Mucosa of stomach (tissue), 1 donor: Measurements from ENCODE around the gene KDM6B.

ENCODE experiments used
- H3K27me3 ChIP-seq: one replicate; pipeline ENCODE4 v1.7.0; 2013; ENCODE audit warnings: mild to moderate bottlenecking, low read length; ENCODE audit not compliant: control insufficient read depth, insufficient read depth
- H3K36me3 ChIP-seq: one replicate; pipeline ENCODE4 v1.7.0; 2013; ENCODE audit warnings: low read length; ENCODE audit not compliant: control insufficient read depth, insufficient read depth
- H3K4me1 ChIP-seq: one replicate; pipeline ENCODE4 v1.7.0; 2013; ENCODE audit warnings: mild to moderate bottlenecking, low read length; ENCODE audit not compliant: control insufficient read depth, insufficient read depth
- H3K4me3 ChIP-seq: one replicate; pipeline ENCODE4 v1.7.0; 2013; ENCODE audit warnings: low read length
- H3K9ac ChIP-seq: one replicate; pipeline ENCODE4 v1.7.0; 2013; ENCODE audit warnings: mild to moderate bottlenecking, low read length, moderate library complexity
- H3K9me3 ChIP-seq: one replicate; pipeline ENCODE4 v1.7.0; 2013; ENCODE audit warnings: mild to moderate bottlenecking, low read length, moderate library complexity; ENCODE audit not compliant: control insufficient read depth
- donor health status: Pancreatic carcinoma.

KDM6B gene

DNA sequence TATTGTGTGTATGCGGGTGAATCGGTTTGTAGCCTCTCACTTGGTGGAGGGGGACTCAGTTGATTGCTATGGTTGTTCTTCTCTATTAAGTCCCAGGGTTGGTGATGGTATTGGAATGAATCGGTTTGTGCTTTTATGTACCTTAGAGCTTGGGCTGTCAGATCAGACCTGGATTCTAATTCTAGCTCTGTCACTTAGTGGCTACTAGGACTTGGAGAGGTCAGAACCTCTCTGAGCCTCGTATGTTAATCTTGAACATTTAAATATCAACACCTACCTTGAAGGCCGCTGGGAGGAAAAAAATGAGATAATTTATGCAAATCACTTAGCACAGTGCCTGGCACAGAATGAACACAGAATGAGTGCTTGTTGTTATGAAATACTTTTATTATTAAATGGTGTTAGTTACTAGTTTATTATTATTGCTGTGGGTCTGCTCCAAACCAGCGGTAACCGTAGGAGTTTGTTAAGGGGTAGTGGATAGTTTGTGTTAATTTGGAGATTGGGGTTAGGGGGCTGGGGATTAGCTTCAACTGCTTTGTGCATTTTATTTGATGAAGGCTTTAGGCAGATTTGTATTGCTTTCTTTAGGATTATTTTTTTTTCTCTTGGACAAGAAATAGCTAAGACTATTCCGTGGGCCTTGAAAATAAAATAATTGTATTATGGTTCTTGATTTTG, 3.5 kb downstream of the KDM6B start:
- H3K4me3 ChIP-seq, result peak overlapping the region; percentile 78
- no peaks in the 10 kb centered on the region for H3K36me3 ChIP-seq
- H3K4me1 ChIP-seq, result peaks cover 41% of the 10 kb centered on the region
- peaks cover 5% of the 10 kb centered on the region for H3K27me3 ChIP-seq
- no peaks in the 10 kb centered on the region for H3K9me3 ChIP-seq
- peak overlapping the region; percentile 90 for H3K9ac ChIP-seq

DNA sequence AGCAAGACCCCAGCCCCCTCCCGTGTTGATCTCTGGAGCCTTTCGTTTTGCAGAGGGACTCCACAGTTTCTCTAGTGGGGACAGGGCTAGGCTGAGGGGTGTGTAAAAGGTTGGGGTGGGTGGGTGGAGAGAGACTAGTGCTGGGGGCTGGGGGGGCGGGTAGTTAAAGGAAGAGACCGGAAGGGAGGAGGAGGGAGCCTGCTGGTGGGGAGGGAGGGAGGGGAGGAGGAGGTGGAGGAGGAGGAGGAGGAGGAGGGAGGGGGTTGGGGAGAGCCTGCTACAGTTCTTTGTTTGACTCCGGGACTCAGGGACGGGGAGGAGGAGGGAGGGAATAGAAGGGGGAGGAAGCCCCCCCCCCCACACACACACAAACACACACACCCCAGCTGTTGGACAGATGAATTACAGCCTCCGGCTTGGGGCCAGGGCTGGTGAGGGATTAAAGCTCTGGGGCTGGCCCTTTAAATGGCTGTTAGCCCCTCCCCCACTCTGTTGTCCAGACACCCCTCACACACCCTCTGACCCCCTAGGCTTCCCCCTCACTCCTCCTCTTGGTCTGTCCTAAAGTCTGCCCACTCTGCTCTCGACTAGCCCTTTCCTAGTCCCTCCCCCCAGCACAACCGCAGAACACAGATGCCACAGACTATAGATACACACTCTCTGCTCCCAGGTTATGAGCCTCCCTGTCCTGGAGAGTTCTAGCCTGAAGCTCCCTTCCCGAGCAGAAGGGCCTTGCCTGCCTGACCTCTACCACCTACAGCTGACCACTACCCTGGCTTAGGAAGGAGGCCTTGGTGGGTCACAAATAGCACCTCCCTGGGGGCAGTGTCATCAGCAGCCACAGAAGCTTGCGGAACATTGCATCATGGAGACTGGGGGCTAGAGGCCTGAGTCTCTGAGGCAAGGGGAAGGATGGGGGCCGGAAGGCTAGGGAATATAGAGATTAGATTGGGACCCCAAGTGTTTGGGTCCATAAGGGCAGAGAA, 4.4 kb downstream of the KDM6B start:
- Histone ChIP-seq H3K36me3 (no peaks in the 10 kb centered on the region), H3K27me3 (no peaks in the 10 kb centered on the region), H3K9ac (peak overlapping the region; percentile 90), H3K4me1 (peaks cover 37% of the 10 kb centered on the region), H3K9me3 (no peaks in the 10 kb centered on the region), H3K4me3 (no peak overlapping the region)

- Histone ChIP-seq H3K4me3 (no peak overlapping the region), H3K36me3 (no peaks in the 10 kb centered on the region), H3K9me3 (no peaks in the 10 kb centered on the region), H3K27me3 (no peaks in the 10 kb centered on the region), H3K4me1 (peaks cover 33% of the 10 kb centered on the region), H3K9ac (peak overlapping the region; percentile 10)
These were observed 5.3 kb downstream of the KDM6B start for GRCh38 chr17:7839190-7839875.

GRCh38 chr17:7839876-7840261, 5.9 kb downstream of the KDM6B start:
- peaks cover 34% of the 10 kb centered on the region for H3K4me1 ChIP-seq
- H3K9me3 ChIP-seq, result no peaks in the 10 kb centered on the region
- no peak overlapping the region for H3K9ac ChIP-seq
- H3K27me3 ChIP-seq, result no peaks in the 10 kb centered on the region
- no peaks in the 10 kb centered on the region for H3K36me3 ChIP-seq
- H3K4me3 ChIP-seq, result no peak overlapping the region

DNA sequence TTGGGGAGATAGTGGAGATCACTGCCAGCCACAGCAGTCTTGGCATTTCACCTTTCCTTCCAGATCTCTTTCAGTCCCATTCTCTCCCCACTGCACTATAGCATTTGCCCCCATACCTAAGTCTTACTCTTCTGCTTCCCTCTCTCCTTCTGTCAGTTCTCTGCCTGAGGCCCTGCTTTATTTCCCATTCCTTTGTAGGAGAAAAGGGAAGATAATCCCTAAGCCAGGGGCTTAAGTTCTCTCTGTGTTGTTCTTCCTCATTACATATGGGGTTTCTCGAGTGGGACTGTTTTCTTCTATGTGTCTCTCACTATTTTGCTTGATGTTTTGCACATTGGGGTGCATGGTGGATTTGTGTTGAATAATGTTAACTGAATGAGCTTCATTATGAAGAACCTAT, 6.4 kb downstream of the KDM6B start:
- Histone ChIP-seq H3K4me3 (no peak overlapping the region), H3K9ac (no peak overlapping the region)

DNA sequence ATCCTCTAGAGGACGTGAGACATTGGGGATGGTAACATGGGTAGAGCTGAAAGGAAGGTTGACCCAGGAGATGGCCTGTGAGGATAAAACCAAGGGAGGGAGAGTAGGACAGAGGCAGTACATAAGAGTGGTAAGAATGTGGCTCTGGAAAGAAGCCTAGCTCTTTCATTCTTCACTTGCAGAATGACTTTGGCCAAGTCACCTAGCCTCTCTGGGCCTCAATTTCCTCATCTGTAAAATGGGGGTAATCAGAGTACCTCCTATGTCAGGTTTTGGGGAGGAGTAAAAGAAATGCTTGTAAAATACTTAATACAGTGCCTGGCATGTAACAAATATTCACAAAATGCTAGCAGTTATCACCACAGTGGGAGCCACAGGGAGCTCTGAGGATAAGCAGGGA, 6.9 kb downstream of the KDM6B start:
- Histone ChIP-seq H3K36me3 (no peaks in the 10 kb centered on the region), H3K4me1 (peaks cover 43% of the 10 kb centered on the region), H3K9ac (peak overlapping the region; percentile 96), H3K4me3 (no peak overlapping the region), H3K27me3 (no peaks in the 10 kb centered on the region), H3K9me3 (no peaks in the 10 kb centered on the region)

More for the DNA sequence above, 6.4 kb downstream of the KDM6B start:
- Histone ChIP-seq H3K4me1 (peaks cover 40% of the 10 kb centered on the region), H3K9me3 (no peaks in the 10 kb centered on the region), H3K27me3 (no peaks in the 10 kb centered on the region), H3K36me3 (no peaks in the 10 kb centered on the region)

- H3K9me3 ChIP-seq, result no peaks in the 10 kb centered on the region
- H3K36me3 ChIP-seq, result no peaks in the 10 kb centered on the region
- peak overlapping the region; percentile 48 for H3K4me3 ChIP-seq
- H3K9ac ChIP-seq, result peak overlapping the region; percentile 96
- H3K27me3 ChIP-seq, result no peaks in the 10 kb centered on the region
- H3K4me1 ChIP-seq, result peaks cover 43% of the 10 kb centered on the region
These were observed 7.4 kb downstream of the KDM6B start for GRCh38 chr17:7841396-7841914.

- no peaks in the 10 kb centered on the region for H3K9me3 ChIP-seq
- peak overlapping the region; percentile 96 for H3K9ac ChIP-seq
- H3K36me3 ChIP-seq, result no peaks in the 10 kb centered on the region
- H3K27me3 ChIP-seq, result no peaks in the 10 kb centered on the region
- H3K4me3 ChIP-seq, result peak overlapping the region; percentile 48
- H3K4me1 ChIP-seq, result peaks cover 40% of the 10 kb centered on the region
These were observed 7.9 kb downstream of the KDM6B start for GRCh38 chr17:7841915-7842379.

- Histone ChIP-seq H3K9ac (peak overlapping the region; percentile 96), H3K36me3 (no peaks in the 10 kb centered on the region), H3K4me1 (peaks cover 34% of the 10 kb centered on the region), H3K4me3 (peak overlapping the region; percentile 48), H3K9me3 (no peaks in the 10 kb centered on the region), H3K27me3 (no peaks in the 10 kb centered on the region)
These were observed 8.6 kb downstream of the KDM6B start for GRCh38 chr17:7842380-7843256.

DNA sequence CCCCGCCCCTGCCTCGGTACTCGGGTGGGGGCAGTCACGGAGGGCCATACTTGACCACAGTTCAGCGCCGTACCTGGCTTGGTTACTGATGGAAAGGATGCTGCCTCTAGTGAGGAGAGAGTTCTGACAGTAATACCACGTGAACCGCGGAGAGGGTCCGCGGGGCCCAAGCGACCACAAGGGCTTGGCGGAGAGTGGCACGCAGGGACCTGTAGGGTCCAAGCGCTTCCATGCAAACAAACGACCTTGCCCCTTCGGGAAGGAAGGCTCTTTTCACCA, 9.2 kb downstream of the KDM6B start:
- peak overlapping the region; percentile 48 for H3K4me3 ChIP-seq
- peak overlapping the region; percentile 96 for H3K9ac ChIP-seq
- H3K27me3 ChIP-seq, result no peaks in the 10 kb centered on the region
- H3K4me1 ChIP-seq, result peaks cover 34% of the 10 kb centered on the region
- no peaks in the 10 kb centered on the region for H3K9me3 ChIP-seq
- H3K36me3 ChIP-seq, result no peaks in the 10 kb centered on the region
